NCI-H748 (cell line): ENCODE data around the gene ERBB2.
"Not testable (repeated sequence)": the region's sequence is repeated elsewhere in the genome, so short reads cannot be mapped to it uniquely, and the experiment has no call there.

Source experiments
- DNase-seq: peaks from one replicate; lab custom pipeline; 2025; ENCODE audit not compliant: unreplicated experiment; lab: John Stamatoyannopoulos, UW

Gene ERBB2

DNA sequence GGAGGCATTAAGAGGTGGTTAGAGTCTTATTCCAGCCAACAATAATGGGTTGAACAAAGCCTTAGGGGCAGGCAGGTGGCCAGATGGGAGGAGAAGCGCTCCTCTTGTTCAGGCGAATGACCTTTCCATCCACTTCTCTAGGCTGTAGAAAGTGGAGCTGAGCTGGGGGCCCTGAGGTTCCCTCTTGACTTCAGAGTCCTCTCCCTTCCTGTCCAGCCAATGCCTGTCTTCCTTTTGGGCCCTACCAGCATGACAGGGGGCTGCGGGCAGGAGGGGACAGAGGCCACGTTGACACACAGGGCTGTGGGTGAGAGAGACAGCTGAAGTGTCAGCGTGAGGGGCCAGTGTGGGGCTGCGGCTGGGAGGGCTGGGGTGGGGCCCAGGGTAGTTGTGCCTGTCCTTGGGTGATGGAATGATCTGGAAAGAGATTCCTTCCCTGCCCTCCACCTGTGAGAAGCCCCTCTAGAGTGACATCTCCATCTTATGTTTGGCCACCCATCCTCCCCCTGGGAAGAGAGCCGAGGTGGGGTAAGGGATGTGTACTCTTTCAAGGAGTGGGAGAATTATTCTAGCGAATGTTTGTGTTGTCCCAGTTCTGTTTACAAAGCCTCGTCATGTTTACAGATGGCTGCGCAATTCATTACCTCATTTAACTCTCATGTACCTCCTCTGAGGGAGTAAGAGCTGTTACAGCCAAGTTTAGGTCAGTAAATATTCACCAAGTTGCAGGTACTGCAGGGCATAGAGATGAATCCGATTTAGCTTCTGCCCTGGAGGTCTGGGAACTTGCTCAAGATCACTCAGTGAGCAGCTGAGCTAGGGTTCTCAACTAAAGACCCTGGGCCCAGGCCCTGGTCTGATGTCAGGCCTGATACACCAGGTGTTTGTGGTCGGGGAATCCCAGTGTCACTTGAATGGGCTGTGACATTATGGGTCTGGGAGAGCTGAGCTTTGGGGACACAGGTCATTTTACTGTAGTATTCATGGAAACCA, 3.3 kb downstream of the ERBB2 start:
- DNase-seq = no peak

GRCh38 chr17:39703913-39704312, 4.0 kb downstream of the ERBB2 start:
- no peak for DNase-seq

DNA sequence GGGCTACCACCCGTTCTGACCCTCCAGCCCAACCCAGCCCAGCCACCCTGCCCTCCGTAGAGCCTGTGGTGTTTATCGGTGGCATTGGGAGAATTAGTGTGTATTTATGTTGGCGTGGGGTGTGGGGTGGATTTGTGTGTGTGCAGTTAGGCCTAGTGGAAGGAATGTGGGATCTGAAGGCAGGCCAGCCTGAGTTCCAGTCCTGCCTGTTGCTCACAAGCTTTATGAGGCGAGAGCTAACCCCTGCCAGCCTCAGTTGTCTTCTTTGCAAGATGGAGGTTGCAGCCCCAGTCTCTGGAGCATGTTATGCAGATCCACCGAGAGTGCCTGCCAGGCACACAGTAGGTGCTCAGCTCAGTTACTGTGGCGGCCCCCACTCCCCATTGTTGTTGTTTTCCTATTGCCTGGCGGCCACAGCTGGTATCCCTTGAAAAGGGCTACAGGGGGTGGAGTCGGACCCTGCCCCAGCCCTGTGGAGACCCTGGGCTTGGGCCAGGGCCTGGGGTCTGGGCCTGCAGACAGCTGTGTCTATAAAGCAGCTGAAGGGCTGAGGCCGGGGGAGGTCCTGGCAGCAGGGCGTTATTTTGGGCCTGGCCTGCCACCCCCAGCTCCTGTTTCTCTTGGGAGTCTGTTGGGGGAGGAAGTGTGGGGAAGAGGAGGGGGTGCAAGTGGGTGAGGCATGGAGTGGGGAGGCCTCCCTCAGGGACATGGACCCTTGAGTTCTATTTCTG, 5.1 kb downstream of the ERBB2 start:
- DNase-seq = no peak

GRCh38 chr17:39705786-39706348, 6.0 kb downstream of the ERBB2 start:
- DNase-seq = no peak

- no peak for DNase-seq
Observed at GRCh38 chr17:39706383-39706782, 6.5 kb downstream of the ERBB2 start.

DNA sequence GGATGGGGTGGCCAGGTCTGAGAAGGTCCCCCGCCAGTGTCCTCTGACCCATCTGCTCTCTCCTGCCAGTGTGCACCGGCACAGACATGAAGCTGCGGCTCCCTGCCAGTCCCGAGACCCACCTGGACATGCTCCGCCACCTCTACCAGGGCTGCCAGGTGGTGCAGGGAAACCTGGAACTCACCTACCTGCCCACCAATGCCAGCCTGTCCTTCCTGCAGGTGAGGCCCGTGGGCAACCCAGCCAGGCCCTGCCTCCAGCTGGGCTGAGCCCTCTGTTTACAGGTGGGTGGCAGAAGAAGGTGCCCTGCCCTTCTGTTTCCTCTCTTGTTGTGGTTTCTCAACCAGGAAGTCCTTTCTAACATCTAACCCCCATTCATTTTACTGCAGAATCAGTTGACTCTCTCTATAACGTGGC, 7.1 kb downstream of the ERBB2 start:
- DNase-seq = no peak

GRCh38 chr17:39709319-39709997, 9.6 kb downstream of the ERBB2 start:
- DNase-seq = no peak

DNA sequence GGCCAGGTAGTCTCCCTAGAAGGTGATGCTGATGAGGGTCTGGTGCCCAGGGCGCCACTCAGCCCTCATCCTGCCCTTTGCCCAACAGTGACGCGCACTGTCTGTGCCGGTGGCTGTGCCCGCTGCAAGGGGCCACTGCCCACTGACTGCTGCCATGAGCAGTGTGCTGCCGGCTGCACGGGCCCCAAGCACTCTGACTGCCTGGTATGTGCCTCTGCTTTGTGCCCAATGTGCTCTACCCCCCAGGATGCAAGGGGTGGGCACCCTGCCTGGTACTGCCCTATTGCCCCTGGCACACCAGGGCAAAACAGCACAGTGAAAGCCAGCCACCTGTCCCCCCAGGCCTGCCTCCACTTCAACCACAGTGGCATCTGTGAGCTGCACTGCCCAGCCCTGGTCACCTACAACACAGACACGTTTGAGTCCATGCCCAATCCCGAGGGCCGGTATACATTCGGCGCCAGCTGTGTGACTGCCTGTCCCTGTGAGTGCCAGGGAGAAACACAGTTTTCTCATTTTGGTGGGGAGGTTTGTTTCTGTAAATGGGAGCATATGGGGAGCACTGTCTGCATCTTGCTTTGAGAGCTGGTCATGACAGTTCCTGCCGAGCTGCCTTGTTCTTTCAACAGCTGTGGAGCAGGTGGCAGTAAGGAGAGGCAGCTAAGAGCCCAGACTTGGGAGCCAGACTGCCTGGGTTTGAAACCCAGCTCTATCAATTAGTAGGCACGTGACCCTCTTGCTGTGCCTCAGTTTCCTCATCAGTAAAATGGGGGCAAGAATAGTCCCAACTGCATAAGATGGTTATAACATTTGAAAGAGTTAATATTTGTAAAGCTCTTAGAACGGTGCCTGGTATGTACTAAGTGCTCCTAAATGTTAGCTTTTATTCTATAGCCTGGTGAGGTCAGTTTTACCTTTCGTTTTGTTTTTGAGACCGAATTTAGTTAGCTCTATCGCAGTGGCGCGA, 10.4 kb downstream of the ERBB2 start:
- DNase-seq = no peak

- DNase-seq = not testable (repeated sequence)
Observed at GRCh38 chr17:39711071-39711470, 11.2 kb downstream of the ERBB2 start.

- no peak for DNase-seq
Observed at GRCh38 chr17:39711851-39712250, 12.0 kb downstream of the ERBB2 start.

GRCh38 chr17:39714234-39714633, 14.4 kb downstream of the ERBB2 start:
- no peak for DNase-seq

DNA sequence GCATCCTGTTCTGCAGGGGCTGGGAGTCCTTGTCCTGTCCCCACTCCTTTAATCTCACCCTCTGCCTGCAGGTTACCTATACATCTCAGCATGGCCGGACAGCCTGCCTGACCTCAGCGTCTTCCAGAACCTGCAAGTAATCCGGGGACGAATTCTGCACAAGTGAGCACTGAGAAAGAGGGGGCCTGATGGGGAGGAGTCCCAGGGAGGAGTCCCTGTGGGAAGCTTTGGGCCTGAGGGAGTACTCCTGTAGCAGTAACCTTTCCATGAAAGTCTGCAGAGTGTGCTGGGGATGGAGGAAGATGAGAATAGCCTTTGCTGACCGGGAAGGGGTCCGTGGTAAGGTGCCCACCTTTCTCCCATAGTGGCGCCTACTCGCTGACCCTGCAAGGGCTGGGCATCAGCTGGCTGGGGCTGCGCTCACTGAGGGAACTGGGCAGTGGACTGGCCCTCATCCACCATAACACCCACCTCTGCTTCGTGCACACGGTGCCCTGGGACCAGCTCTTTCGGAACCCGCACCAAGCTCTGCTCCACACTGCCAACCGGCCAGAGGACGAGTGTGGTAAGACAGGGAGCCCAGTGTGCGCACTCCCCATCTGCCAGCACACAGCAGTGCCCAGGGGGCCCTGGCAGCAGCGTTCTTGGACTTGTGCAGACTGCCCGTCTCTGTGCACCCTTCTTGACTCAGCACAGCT, 15.7 kb downstream of the ERBB2 start:
- DNase-seq = no peak

DNA sequence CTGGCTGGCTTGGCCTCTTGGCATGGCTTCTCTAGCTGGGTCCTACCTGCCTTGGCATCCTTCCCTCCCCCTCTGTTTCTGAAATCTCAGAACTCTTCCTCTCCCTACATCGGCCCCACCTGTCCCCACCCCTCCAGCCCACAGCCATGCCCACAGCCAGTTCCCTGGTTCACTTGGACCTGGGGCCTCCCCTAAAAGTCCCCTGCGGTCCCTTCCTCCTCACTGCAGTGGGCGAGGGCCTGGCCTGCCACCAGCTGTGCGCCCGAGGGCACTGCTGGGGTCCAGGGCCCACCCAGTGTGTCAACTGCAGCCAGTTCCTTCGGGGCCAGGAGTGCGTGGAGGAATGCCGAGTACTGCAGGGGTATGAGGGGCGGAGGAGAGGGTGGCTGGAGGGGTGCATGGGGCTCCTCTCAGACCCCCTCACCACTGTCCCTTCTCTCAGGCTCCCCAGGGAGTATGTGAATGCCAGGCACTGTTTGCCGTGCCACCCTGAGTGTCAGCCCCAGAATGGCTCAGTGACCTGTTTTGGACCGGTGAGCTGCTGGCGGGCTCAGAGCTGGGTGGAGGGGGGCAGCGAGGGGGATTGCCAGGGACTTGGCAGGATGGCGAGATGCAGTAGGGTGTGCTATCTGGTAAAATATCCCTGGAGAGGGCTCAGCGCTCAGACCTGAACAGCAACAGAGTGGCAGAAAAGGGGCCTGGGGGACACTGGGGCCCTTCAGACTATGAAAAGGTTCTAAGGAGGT, 16.4 kb downstream of the ERBB2 start:
- DNase-seq = no peak

DNA sequence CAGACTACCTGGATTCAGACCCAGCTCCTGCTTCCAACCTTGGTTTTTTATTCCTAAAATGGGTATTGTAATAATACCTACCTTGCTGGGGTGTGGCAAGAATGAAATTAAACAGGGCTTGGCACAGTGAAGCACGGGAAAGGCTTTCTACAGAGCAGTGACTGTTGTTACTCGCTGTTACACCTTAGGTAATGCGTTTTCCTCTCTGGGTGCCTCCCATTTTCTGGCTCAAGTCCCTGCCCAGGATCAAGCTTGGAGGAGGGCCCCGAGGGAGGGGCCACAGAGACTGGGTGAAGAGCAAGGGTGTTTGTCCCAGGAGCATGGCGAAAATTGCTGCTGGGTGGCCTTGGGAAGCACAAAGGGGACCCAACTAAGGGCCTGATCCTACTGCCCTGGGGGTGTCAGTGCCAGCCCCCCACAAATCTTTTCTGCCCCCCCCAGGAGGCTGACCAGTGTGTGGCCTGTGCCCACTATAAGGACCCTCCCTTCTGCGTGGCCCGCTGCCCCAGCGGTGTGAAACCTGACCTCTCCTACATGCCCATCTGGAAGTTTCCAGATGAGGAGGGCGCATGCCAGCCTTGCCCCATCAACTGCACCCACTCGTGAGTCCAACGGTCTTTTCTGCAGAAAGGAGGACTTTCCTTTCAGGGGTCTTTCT, 17.1 kb downstream of the ERBB2 start:
- DNase-seq = no peak

DNA sequence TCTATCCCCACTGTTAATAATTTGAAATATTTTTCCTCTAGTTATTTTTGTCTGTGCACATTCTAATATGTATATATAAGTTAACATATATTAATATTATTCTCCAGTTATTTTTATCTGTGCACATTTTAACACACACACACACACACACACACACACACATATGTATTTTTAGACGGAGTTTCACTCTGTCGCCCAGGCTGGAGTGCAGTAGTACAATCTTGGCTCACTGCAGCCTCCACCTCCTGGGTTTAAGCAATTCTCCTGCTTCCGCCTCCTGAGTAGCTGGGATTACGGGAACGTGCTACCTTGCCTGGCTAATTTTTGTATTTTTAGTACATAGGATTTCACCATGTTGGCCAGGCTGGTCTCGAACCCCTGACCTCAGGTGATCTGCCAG, 17.8 kb downstream of the ERBB2 start:
- no peak for DNase-seq

DNA sequence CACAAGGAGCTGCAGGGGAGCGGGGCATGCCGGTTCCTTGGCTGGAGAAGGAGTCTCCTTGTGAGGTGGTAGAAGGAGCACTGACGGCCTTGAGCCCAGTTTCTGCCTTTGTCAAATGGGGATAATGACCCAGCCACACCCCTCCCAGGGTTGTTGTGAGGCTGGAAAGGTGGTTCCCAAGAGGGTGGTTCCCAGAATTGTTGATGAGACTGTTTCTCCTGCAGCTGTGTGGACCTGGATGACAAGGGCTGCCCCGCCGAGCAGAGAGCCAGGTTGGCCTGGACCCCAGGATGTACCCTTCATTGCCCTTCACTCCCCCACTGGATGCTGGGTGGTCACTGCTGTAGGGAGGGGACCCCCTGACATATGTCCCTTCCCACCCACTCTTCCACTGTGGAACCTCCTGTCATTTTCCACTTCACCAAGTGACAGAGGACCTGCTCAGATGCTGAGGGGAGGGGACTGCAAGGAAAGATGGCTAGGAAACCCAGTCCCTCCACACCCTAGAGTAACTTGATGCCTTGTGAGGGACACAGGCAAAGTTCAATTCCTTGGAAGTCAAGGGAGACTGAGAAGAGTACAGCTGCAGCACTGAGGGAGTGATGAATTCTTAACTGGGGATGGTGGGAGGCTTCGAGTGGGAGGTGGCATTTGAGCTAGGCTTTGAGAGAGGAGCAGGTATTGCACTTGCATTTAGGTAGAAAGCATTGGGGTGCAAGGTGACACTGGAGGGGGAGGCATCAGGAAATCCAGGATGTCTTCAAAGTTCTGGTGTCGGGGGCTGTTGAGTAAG, 19.9 kb downstream of the ERBB2 start:
- no peak for DNase-seq

GRCh38 chr17:39722104-39722503, 22.2 kb downstream of the ERBB2 start:
- no peak for DNase-seq
